HG03060 (cell line): ENCODE results near the gene USH2A.
"Not testable (repeated sequence)": the region's sequence is repeated elsewhere in the genome, so short reads cannot be mapped to it uniquely, and the experiment has no call there.

ENCODE experiments used
- ATAC-seq: cut with Tn5 transposase; IDR thresholded peaks from one replicate; pipeline ENCODE4 v1.9.1; 2021; ENCODE audit warnings: low read depth, moderate number of reproducible peaks; ENCODE audit not compliant: unreplicated experiment

Gene USH2A

GRCh38 chr1:216416488-216416887, 6.8 kb downstream of the USH2A start:
- no peak for ATAC-seq

GRCh38 chr1:216410026-216410425, 13.2 kb downstream of the USH2A start:
- ATAC-seq, result no peak

- no peak for ATAC-seq
Measured at GRCh38 chr1:216390956-216391355, 32.3 kb downstream of the USH2A start.

GRCh38 chr1:216389774-216390173, 33.5 kb downstream of the USH2A start:
- no peak for ATAC-seq

- ATAC-seq, result no peak
Measured at GRCh38 chr1:216388558-216388957, 34.7 kb downstream of the USH2A start.

- no peak for ATAC-seq
Measured at GRCh38 chr1:216387782-216388181, 35.5 kb downstream of the USH2A start.

- no peak for ATAC-seq
Measured at GRCh38 chr1:216379441-216379840, 43.8 kb downstream of the USH2A start.

- no peak for ATAC-seq
Measured at GRCh38 chr1:216368249-216368648, 55.0 kb downstream of the USH2A start.

- ATAC-seq, result no peak
Measured at GRCh38 chr1:216366979-216367378, 56.3 kb downstream of the USH2A start.

- ATAC-seq, result no peak
Measured at GRCh38 chr1:216356945-216357344, 66.3 kb downstream of the USH2A start.

GRCh38 chr1:216350186-216350585, 73.1 kb downstream of the USH2A start:
- ATAC-seq, result no peak

- ATAC-seq, result no peak
Measured at GRCh38 chr1:216346526-216346925, 76.7 kb downstream of the USH2A start.

GRCh38 chr1:216340542-216340941, 82.7 kb downstream of the USH2A start:
- not testable (repeated sequence) for ATAC-seq

- no peak for ATAC-seq
Measured at GRCh38 chr1:216332462-216332861, 90.8 kb downstream of the USH2A start.

GRCh38 chr1:216332003-216332402, 91.2 kb downstream of the USH2A start:
- ATAC-seq, result no peak

- ATAC-seq, result no peak
Measured at GRCh38 chr1:216331211-216331610, 92.0 kb downstream of the USH2A start.

GRCh38 chr1:216330262-216330661, 93.0 kb downstream of the USH2A start:
- no peak for ATAC-seq

- ATAC-seq, result no peak
Measured at GRCh38 chr1:216325946-216326345, 97.3 kb downstream of the USH2A start.

- no peak for ATAC-seq
Measured at GRCh38 chr1:216325336-216325735, 97.9 kb downstream of the USH2A start.

GRCh38 chr1:216323344-216323743, 99.9 kb downstream of the USH2A start:
- no peak for ATAC-seq

- no peak for ATAC-seq
Measured at GRCh38 chr1:216314379-216315095, 108.7 kb downstream of the USH2A start.

GRCh38 chr1:216310776-216311175, 112.5 kb downstream of the USH2A start:
- ATAC-seq, result no peak

- ATAC-seq, result no peak
Measured at GRCh38 chr1:216306830-216307229, 116.4 kb downstream of the USH2A start.
